ENCODE measurements around the gene RANGAP1.

RANGAP1 gene

DNA sequence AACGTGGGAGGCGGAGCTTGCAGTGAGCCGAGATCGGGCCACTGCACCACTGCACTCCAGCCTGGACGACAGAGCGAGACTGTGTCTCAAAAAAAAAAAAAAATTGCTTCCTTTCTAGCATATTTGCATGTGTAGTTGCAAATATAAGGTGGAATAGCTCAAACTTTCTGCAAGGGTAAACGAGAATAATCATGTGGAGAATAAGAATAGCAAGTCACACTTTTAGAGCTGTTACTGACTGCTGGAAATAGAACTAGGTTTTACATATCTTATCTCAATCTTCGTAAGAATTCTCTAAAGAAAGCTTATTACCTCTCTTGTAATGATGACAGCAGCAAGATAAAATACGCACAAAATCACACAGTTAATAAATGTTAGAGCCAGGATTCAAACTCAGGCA lies 79.3 kb downstream of the RANGAP1 start:
- DNase-seq: no peak
- no peak for ATAC-seq (ENCODE audit: insufficient read depth, low read depth)
- Histone ChIP-seq H3K9me3 (ENCODE audit: insufficient read depth, low read length, severe bottlenecking) (no peaks in the 10 kb centered on the region), H4K20me1 (ENCODE audit: insufficient read depth, low read length) (no peaks in the 10 kb centered on the region), H3K27me3 (ENCODE audit: insufficient read depth, low read length, poor library complexity) (no peaks in the 10 kb centered on the region), H3K27ac (ENCODE audit: low read length) (no peak overlapping the region), H3K4me1 (ENCODE audit: insufficient read depth, low read length) (peaks cover 21% of the 10 kb centered on the region), H3K4me2 (ENCODE audit: insufficient read depth, low read length) (peak overlapping the region; percentile 78), H3K36me3 (ENCODE audit: insufficient read depth, low read length) (peaks cover 19% of the 10 kb centered on the region), H3K9ac (ENCODE audit: low read depth, low read length) (no peak overlapping the region), H2AFZ (ENCODE audit: low read depth, low read length) (no peak overlapping the region), H3K79me2 (ENCODE audit: insufficient read depth, low read length) (peaks cover 44% of the 10 kb centered on the region), H3K4me3 (ENCODE audit: low read depth in 1 of 2, low read length in 2 of 2) (no peak overlapping the region)
- TF ChIP-seq EZH2 (IDR thresholded peaks at IDR 0.05; ENCODE audit: borderline replicate concordance, low read depth, low read length, severe bottlenecking): no peak

DNA sequence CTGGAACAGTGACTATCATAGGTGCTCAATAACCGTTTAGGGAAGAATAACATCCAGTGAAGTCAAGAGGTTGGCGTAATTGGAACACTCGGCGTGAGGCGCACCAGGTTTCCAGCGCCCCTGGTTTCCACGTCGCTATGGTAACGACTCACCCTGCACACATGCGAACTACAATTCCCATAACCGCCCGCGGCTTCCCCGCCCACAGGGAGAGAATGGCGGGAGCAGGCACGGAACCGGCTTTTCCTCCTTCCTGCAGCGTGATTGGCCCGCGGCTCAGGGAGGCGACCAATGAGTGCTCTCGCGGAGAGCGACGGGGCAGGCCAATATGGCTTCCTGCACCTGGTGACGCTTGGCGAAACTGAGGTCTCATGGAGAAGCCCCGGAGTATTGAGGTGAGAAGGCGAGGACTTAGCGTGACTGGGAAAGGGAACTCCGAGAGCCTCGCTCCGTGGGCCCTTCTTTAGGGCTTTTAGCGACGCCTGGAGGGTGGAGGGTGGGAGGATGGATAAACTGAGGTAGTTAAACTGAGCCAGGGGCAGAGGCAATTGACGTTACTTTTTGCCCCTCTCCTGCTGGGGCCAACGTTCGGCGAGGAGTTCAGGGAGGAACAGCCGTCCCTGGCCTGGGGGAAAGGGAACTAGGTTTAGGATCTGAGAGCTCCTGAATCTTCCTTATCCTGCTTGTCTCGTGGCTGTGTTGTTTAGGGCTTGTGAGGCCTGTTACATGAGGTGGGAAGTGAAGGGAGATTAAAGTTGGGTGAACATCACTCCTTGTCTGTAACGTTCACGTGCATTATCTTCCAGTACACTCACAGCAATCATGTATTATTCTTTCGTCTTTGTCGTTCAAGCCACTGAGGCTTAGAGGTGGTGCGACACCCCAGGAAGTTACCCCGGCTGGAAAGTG lies 80.7 kb downstream of the RANGAP1 start, which contains the start of gene L3MBTL2:
TSS of gene L3MBTL2 (plus strand) at position 321 of the 909 bp plus-strand sequence. CDS start at position 372, 51 bp downstream.
- Histone ChIP-seq H3K4me2 (ENCODE audit: insufficient read depth, low read length) (peak within 1 kb of the TSS; percentile 78), H3K79me2 (ENCODE audit: insufficient read depth, low read length) (peaks cover 42% of the 10 kb centered on the region), H2AFZ (ENCODE audit: low read depth, low read length) (peak within 1 kb of the TSS; percentile 96)

DNA sequence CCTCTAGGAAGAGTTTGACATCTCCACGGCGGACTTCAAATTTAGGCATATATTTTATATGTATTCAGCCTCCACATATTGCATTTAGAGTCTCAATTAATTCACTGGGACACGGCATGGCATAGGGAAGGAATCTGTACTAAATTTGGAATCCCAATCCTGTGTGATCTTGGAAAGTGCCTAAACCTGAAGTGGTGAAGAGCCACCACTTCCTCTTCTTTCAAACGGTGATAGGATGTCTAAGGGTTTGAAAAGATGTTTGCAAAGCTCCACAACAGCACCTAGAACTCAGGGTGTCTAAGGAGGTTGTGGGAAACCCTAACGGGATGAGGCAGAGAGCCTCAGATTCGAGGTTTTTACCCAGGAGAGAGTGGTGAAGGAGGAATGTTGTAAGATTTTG lies 81.9 kb downstream of the RANGAP1 start:
- H3K9ac ChIP-seq (ENCODE audit: low read depth, low read length): no peak overlapping the region
- DNase-seq (no peak), ATAC-seq (ENCODE audit: insufficient read depth, low read depth) (no peak)
- H3K4me2 ChIP-seq (ENCODE audit: insufficient read depth, low read length): no peak overlapping the region
- peak overlapping the region; percentile 67 for H2AFZ ChIP-seq (ENCODE audit: low read depth, low read length)
- no peak overlapping the region for H3K27ac ChIP-seq (ENCODE audit: low read length)
- no peaks in the 10 kb centered on the region for H4K20me1 ChIP-seq (ENCODE audit: insufficient read depth, low read length)
- peaks cover 21% of the 10 kb centered on the region for H3K4me1 ChIP-seq (ENCODE audit: insufficient read depth, low read length)
- H3K36me3 ChIP-seq (ENCODE audit: insufficient read depth, low read length): 0 out of 2 replicates have a peak, but pooled peaks cover 4% of the 10 kb centered on the region
- no peaks in the 10 kb centered on the region for H3K9me3 ChIP-seq (ENCODE audit: insufficient read depth, low read length, severe bottlenecking)
- H3K27me3 ChIP-seq (ENCODE audit: insufficient read depth, low read length, poor library complexity): no peaks in the 10 kb centered on the region
- H3K79me2 ChIP-seq (ENCODE audit: insufficient read depth, low read length): peaks cover 34% of the 10 kb centered on the region
- no peak for TF ChIP-seq EZH2 (IDR thresholded peaks at IDR 0.05; ENCODE audit: borderline replicate concordance, low read depth, low read length, severe bottlenecking)
- TF ChIP-seq, protein P1, sequence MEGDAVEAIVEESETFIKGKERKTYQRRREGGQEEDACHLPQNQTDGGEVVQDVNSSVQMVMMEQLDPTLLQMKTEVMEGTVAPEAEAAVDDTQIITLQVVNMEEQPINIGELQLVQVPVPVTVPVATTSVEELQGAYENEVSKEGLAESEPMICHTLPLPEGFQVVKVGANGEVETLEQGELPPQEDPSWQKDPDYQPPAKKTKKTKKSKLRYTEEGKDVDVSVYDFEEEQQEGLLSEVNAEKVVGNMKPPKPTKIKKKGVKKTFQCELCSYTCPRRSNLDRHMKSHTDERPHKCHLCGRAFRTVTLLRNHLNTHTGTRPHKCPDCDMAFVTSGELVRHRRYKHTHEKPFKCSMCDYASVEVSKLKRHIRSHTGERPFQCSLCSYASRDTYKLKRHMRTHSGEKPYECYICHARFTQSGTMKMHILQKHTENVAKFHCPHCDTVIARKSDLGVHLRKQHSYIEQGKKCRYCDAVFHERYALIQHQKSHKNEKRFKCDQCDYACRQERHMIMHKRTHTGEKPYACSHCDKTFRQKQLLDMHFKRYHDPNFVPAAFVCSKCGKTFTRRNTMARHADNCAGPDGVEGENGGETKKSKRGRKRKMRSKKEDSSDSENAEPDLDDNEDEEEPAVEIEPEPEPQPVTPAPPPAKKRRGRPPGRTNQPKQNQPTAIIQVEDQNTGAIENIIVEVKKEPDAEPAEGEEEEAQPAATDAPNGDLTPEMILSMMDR (IDR thresholded peaks at IDR 0.05; ENCODE audit: borderline replicate concordance, extremely low read depth, low read length, poor library complexity, severe bottlenecking): no peak
- no peak overlapping the region for H3K4me3 ChIP-seq (ENCODE audit: low read depth in 1 of 2, low read length in 2 of 2)

More for the DNA sequence above, 80.7 kb downstream of the RANGAP1 start, which contains the start of gene L3MBTL2:
- ATAC-seq (ENCODE audit: insufficient read depth, low read depth) (peak; percentile 100), DNase-seq (peak; percentile 99)
- no peaks in the 10 kb centered on the region for H3K9me3 ChIP-seq (ENCODE audit: insufficient read depth, low read length, severe bottlenecking)
- H3K36me3 ChIP-seq (ENCODE audit: insufficient read depth, low read length): peaks cover 13% of the 10 kb centered on the region
- peak within 1 kb of the TSS; percentile 72 for H3K9ac ChIP-seq (ENCODE audit: low read depth, low read length)
- no peaks in the 10 kb centered on the region for H4K20me1 ChIP-seq (ENCODE audit: insufficient read depth, low read length)
- H3K4me3 ChIP-seq (ENCODE audit: low read depth in 1 of 2, low read length in 2 of 2): peak within 1 kb of the TSS; percentile 70 to 85
- H3K27ac ChIP-seq (ENCODE audit: low read length): peak within 1 kb of the TSS; percentile 87
- no peaks in the 10 kb centered on the region for H3K27me3 ChIP-seq (ENCODE audit: insufficient read depth, low read length, poor library complexity)
- no peak for TF ChIP-seq EZH2 (IDR thresholded peaks at IDR 0.05; ENCODE audit: borderline replicate concordance, low read depth, low read length, severe bottlenecking)
- TF ChIP-seq, protein P1 (IDR thresholded peaks at IDR 0.05; ENCODE audit: borderline replicate concordance, extremely low read depth, low read length, poor library complexity, severe bottlenecking): no peak
- H3K4me1 ChIP-seq (ENCODE audit: insufficient read depth, low read length): peaks cover 21% of the 10 kb centered on the region

DNA sequence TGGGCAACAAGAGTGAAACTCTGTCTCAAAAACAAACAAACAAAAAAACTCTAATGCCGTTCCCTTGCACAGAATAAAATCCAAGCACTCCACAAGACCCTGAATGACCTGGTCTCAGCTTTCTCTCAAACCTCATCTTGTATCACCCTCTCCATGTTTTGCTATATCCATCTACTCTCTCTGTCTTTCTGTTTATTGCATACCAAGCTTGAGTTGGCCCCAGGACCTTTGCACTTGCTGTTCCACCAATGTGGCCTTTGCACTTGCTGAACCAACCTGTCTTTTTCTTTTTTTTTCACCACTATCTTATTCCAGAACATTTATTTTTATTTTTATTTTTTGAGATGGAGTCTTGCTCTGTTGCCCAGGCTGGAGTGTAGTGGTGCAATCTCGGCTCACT lies 82.9 kb downstream of the RANGAP1 start:
- no peak for TF ChIP-seq EZH2 (IDR thresholded peaks at IDR 0.05; ENCODE audit: borderline replicate concordance, low read depth, low read length, severe bottlenecking)
- TF ChIP-seq, protein P1 (IDR thresholded peaks at IDR 0.05; ENCODE audit: borderline replicate concordance, extremely low read depth, low read length, poor library complexity, severe bottlenecking): no peak
- Histone ChIP-seq H3K4me3 (ENCODE audit: low read depth in 1 of 2, low read length in 2 of 2) (no peak overlapping the region), H2AFZ (ENCODE audit: low read depth, low read length) (no peak overlapping the region), H3K79me2 (ENCODE audit: insufficient read depth, low read length) (peaks cover 28% of the 10 kb centered on the region), H3K27ac (ENCODE audit: low read length) (no peak overlapping the region), H3K9me3 (ENCODE audit: insufficient read depth, low read length, severe bottlenecking) (no peaks in the 10 kb centered on the region), H3K27me3 (ENCODE audit: insufficient read depth, low read length, poor library complexity) (no peaks in the 10 kb centered on the region), H3K4me2 (ENCODE audit: insufficient read depth, low read length) (no peak overlapping the region), H3K9ac (ENCODE audit: low read depth, low read length) (no peak overlapping the region), H4K20me1 (ENCODE audit: insufficient read depth, low read length) (no peaks in the 10 kb centered on the region), H3K4me1 (ENCODE audit: insufficient read depth, low read length) (peaks cover 27% of the 10 kb centered on the region), H3K36me3 (ENCODE audit: insufficient read depth, low read length) (no peaks in the 10 kb centered on the region)
- DNase-seq (no peak), ATAC-seq (ENCODE audit: insufficient read depth, low read depth) (no peak)

Measured in DND-41 (cell line).